Liver (tissue), 9 donors: Measurements from ENCODE around the gene HSPA2. TPM values are rescaled to one million over a fixed set of nuclear protein-coding genes. Genes with fewer than 3 reads are reported as not detected.
A peak's percentile ranks its signal among the peaks of the same experiment; 100 is the strongest.

Source experiments
- DNase-seq: peaks from one replicate; pipeline ENCODE4 v3.0.0-alpha.2; 2017; ENCODE audit warnings: low spot score
- H3K27ac ChIP-seq, 2 donors: one replicate each; pipeline ENCODE4 v1.7.0; 2013; ENCODE audit warnings: inconsistent platforms in 2 of 2, low read length in 2 of 2, control low read depth in 1 of 2, low read depth in 1 of 2, mild to moderate bottlenecking in 1 of 2
- H3K27me3 ChIP-seq, 4 donors: one replicate each; pipeline versions ENCODE4 v1.6.1 to v1.7.0; 2013; ENCODE audit warnings: low read length in 3 of 4, inconsistent platforms in 1 of 4, mild to moderate bottlenecking in 1 of 4, moderate library complexity in 1 of 4; ENCODE audit not compliant: control insufficient read depth in 4 of 4, insufficient read depth in 4 of 4
- H3K36me3 ChIP-seq, 4 donors: one replicate each; pipeline versions ENCODE4 v1.6.1 to v1.7.0; 2013; ENCODE audit warnings: low read length in 3 of 4, mild to moderate bottlenecking in 3 of 4, low read depth in 1 of 4, moderate library complexity in 1 of 4; ENCODE audit not compliant: control insufficient read depth in 4 of 4, insufficient read depth in 3 of 4
- H3K4me1 ChIP-seq, 4 donors: one replicate each; pipeline versions ENCODE4 v1.6.1 to v1.7.0; 2013; ENCODE audit warnings: low read length in 3 of 4, mild to moderate bottlenecking in 3 of 4, moderate library complexity in 1 of 4; ENCODE audit not compliant: control insufficient read depth in 4 of 4, insufficient read depth in 4 of 4
- H3K4me3 ChIP-seq, 3 donors: one replicate each; pipeline versions ENCODE4 v1.6.1 to v1.7.0; 2013; ENCODE audit warnings: low read length in 3 of 3, control low read depth in 1 of 3, low read depth in 1 of 3, mild to moderate bottlenecking in 1 of 3
- H3K9ac ChIP-seq, 2 donors: one replicate each; pipeline ENCODE4 v1.7.0; 2013; ENCODE audit warnings: low read length in 2 of 2, mild to moderate bottlenecking in 2 of 2, moderate library complexity in 2 of 2, control low read depth in 1 of 2, low read depth in 1 of 2
- H3K9me3 ChIP-seq, 4 donors: one replicate each; pipeline versions ENCODE4 v1.6.1 to v1.7.0; 2013; ENCODE audit warnings: low read length in 3 of 4; ENCODE audit not compliant: control insufficient read depth in 4 of 4
- CTCF ChIP-seq: fragments of 150-350 bp; IDR thresholded peaks from 2 replicates; pipeline ENCODE4 v1.5.1; 2017; ENCODE audit warnings: improper control_type of control experiment, low read depth, low read length; ENCODE audit not compliant: missing input control
- EGR1 ChIP-seq, 2 donors: IDR thresholded peaks; 2 replicates each; pipeline ENCODE4 v1.6.1; 2016 to 2018; ENCODE audit warnings: antibody characterized with exemption in 2 of 2, low read depth in 2 of 2
- FOXA1 ChIP-seq: IDR thresholded peaks from 2 replicates; pipeline ENCODE4 v1.6.1; 2016; ENCODE audit warnings: antibody characterized with exemption
- FOXA2 ChIP-seq: IDR thresholded peaks from 2 replicates; pipeline ENCODE4 v1.6.1; 2016; ENCODE audit warnings: antibody characterized with exemption
- GABPA ChIP-seq, 2 donors: IDR thresholded peaks in 1 of 2; conservative IDR thresholded peaks in 1 of 2; 2 replicates each; pipeline ENCODE4 v1.6.1; 2016; ENCODE audit warnings: antibody characterized with exemption in 2 of 2, mild to moderate bottlenecking in 1 of 2, moderate library complexity in 1 of 2
- HNF4A ChIP-seq, 2 donors: conservative IDR thresholded peaks; 2 replicates each; pipeline ENCODE4 v1.6.1; 2016; ENCODE audit warnings: antibody characterized with exemption in 2 of 2, mild to moderate bottlenecking in 2 of 2
- HNF4G ChIP-seq: IDR thresholded peaks from 2 replicates; pipeline ENCODE4 v1.6.1; 2016; ENCODE audit warnings: antibody characterized with exemption
- JUND ChIP-seq, 2 donors: IDR thresholded peaks; 2 replicates each; pipeline ENCODE4 v1.6.1; 2016; ENCODE audit warnings: antibody characterized with exemption in 2 of 2
- RAD21 ChIP-seq, 2 donors: IDR thresholded peaks; 2 replicates each; pipeline ENCODE4 v1.6.1; 2016; ENCODE audit warnings: antibody characterized with exemption in 2 of 2, mild to moderate bottlenecking in 2 of 2
- REST ChIP-seq: IDR thresholded peaks from 2 replicates; pipeline ENCODE4 v1.6.1; 2016; ENCODE audit warnings: antibody characterized with exemption, mild to moderate bottlenecking
- RXRA ChIP-seq, 2 donors: IDR thresholded peaks; 2 replicates each; pipeline ENCODE4 v1.6.1; 2017 to 2018; ENCODE audit warnings: antibody characterized with exemption in 2 of 2, mild to moderate bottlenecking in 1 of 2
- SP1 ChIP-seq: IDR thresholded peaks from 2 replicates; pipeline ENCODE4 v1.6.1; 2018; ENCODE audit warnings: antibody characterized with exemption, mild to moderate bottlenecking
- TAF1 ChIP-seq: conservative IDR thresholded peaks from 2 replicates; pipeline ENCODE4 v1.6.1; 2016; ENCODE audit warnings: antibody characterized with exemption, mild to moderate bottlenecking
- WGBS: extraction: QIAGEN DNeasy Blood & Tissue Kit; methylation state at CpG from one replicate; pipeline ENCODE4 v1.1.7; 2013; 5-methylcytosine and 5-hydroxymethylcytosine counted together
- polyA plus RNA-seq, 2 donors: library from polyadenylated mRNA; stranded (reverse) in 1 of 2; unstranded in 1 of 2; fragments of 200-250 nt in 1 of 2; fragments of >200 nt in 1 of 2; fragmentation: Nextera tagmentation in 1 of 2; extraction: Ambion mirVana in 1 of 2; gene quantifications; one replicate each; pipeline versions ENCODE4 v1.2.1 to v1.2.3, GENCODE V29; 2013 to 2015
- total RNA-seq, 2 donors: library from RNA; depleted of rRNA; stranded (reverse); fragments of >200 nt; gene quantifications; one replicate each; pipeline ENCODE4 v1.2.3, GENCODE V29; 2014
- donor health status: healthy.
- donor health status: healthy.
- donor health status: healthy.
- donor health status: healthy.
- donor health status: healthy.

The HSPA2 gene
- total and polyA plus RNA-seq, 4 donors: 1.2 to 5.6 (median 4.1) TPM

GRCh38 chr14:64509036-64509435 is 31.5 kb upstream of the HSPA2 start:
- H3K36me3 ChIP-seq: no peaks in the 10 kb centered on the region
- DNase-seq: no peak
- H3K9ac ChIP-seq: no peak overlapping the region
- peaks cover 0 to 33% (median 18%) of the 10 kb centered on the region in 4 donors for H3K4me1 ChIP-seq
- H3K9me3 ChIP-seq: no peaks in the 10 kb centered on the region
- 89% methylated on average over 8 of the region's 8 CpGs for WGBS
- no peak overlapping the region for H3K4me3 ChIP-seq
- no peak overlapping the region for H3K27ac ChIP-seq
- H3K27me3 ChIP-seq: no peaks in the 10 kb centered on the region
- TF ChIP-seq RXRA (IDR thresholded peaks at IDR 0.05) (no peak), TAF1 (no peak), HNF4A (conservative IDR thresholded peaks at IDR 0.05) (no peak), FOXA2 (no peak), HNF4G (no peak)

GRCh38 chr14:64510825-64511671 is 29.5 kb upstream of the HSPA2 start:
- peaks cover 0 to 28% (median 14%) of the 10 kb centered on the region in 4 donors for H3K4me1 ChIP-seq

GRCh38 chr14:64513271-64513670 is 27.3 kb upstream of the HSPA2 start:
- no peak overlapping the region for H3K4me3 ChIP-seq
- H3K36me3 ChIP-seq: no peaks in the 10 kb centered on the region
- WGBS: 88% methylated on average over 2 of the region's 2 CpGs
- no peak overlapping the region for H3K9ac ChIP-seq
- H3K27me3 ChIP-seq: no peaks in the 10 kb centered on the region
- no peak for DNase-seq
- H3K4me1 ChIP-seq: peaks cover 2 to 21% (median 10%) of the 10 kb centered on the region in 4 donors
- TF ChIP-seq HNF4A (conservative IDR thresholded peaks at IDR 0.05) (no peak), RXRA (IDR thresholded peaks at IDR 0.05) (no peak), EGR1 (IDR thresholded peaks at IDR 0.05; ENCODE audit: low read depth in 2 of 2) (no peak), SP1 (no peak), FOXA1 (no peak), FOXA2 (no peak), JUND (IDR thresholded peaks at IDR 0.05) (no peak), GABPA (IDR thresholded peaks at IDR 0.05 in 1 of 2, conservative IDR thresholded peaks at IDR 0.05 in 1 of 2) (no peak), REST (no peak)
- no peaks in the 10 kb centered on the region for H3K9me3 ChIP-seq
- H3K27ac ChIP-seq: no peak overlapping the region

More at GRCh38 chr14:64510825-64511671, 29.5 kb upstream of the HSPA2 start:
- TF ChIP-seq RAD21 (IDR thresholded peaks at IDR 0.05) (peak; percentile 83 to 90), SP1 (no peak), EGR1 (IDR thresholded peaks at IDR 0.05; ENCODE audit: low read depth in 2 of 2) (no peak), JUND (IDR thresholded peaks at IDR 0.05) (no peak), CTCF (peak; percentile 94)
- H3K27ac ChIP-seq: peak overlapping the region; percentile 46 to 63
- H3K9me3 ChIP-seq: no peaks in the 10 kb centered on the region
- H3K4me3 ChIP-seq: no peak overlapping the region
- DNase-seq: peak; percentile 66
- no peaks in the 10 kb centered on the region for H3K36me3 ChIP-seq
- 20% methylated on average over 4 of the region's 4 CpGs for WGBS
- H3K9ac ChIP-seq: peak overlapping the region in 1 of 2 donors; percentile 38
- H3K27me3 ChIP-seq: no peaks in the 10 kb centered on the region
